Lung (tissue), 12 donors: Measurements from ENCODE around the gene OPRL1. TPM values are rescaled to one million over a fixed set of nuclear protein-coding genes. Genes with fewer than 3 reads are reported as not detected.

ENCODE experiments used
- ATAC-seq: fragments of 200-7000 bp; cut with Tn5 transposase; one replicate; pipeline ENCODE4 v1.9.1; 2020; ENCODE audit warnings: moderate number of reproducible peaks; ENCODE audit not compliant: insufficient read depth, low FRiP score
- DNase-seq, 3 donors: peaks; one replicate each; pipeline ENCODE4 v3.0.0-alpha.2; 2013 to 2017
- H3K27ac ChIP-seq, 2 donors: one replicate each; pipeline ENCODE4 v1.5.1; 2013; ENCODE audit warnings: mild to moderate bottlenecking in 2 of 2, moderate library complexity in 2 of 2, control low read depth in 1 of 2, inconsistent platforms in 1 of 2, low read depth in 1 of 2, low read length in 1 of 2
- H3K27me3 ChIP-seq, 3 donors: one replicate each; pipeline ENCODE4 v1.5.1; 2013; ENCODE audit warnings: low read length in 2 of 3; ENCODE audit not compliant: control insufficient read depth in 3 of 3, insufficient read depth in 3 of 3
- H3K36me3 ChIP-seq, 4 donors: one replicate each; pipeline ENCODE4 v1.5.1; 2013; ENCODE audit warnings: low read length in 4 of 4, mild to moderate bottlenecking in 1 of 4, moderate library complexity in 1 of 4; ENCODE audit not compliant: control insufficient read depth in 4 of 4, insufficient read depth in 4 of 4
- H3K4me1 ChIP-seq, 5 donors: one replicate each; pipeline ENCODE4 v1.5.1; 2013; ENCODE audit warnings: low read length in 5 of 5, mild to moderate bottlenecking in 2 of 5, moderate library complexity in 1 of 5; ENCODE audit not compliant: control insufficient read depth in 5 of 5, insufficient read depth in 5 of 5
- H3K4me3 ChIP-seq: one replicate; pipeline ENCODE4 v1.5.1; 2013; ENCODE audit warnings: mild to moderate bottlenecking, control low read depth, moderate library complexity
- H3K9ac ChIP-seq, 2 donors: one replicate each; pipeline ENCODE4 v1.5.1; 2013; ENCODE audit warnings: low read length in 2 of 2, control low read depth in 1 of 2; ENCODE audit not compliant: insufficient read depth in 1 of 2
- H3K9me3 ChIP-seq, 4 donors: one replicate each; pipeline ENCODE4 v1.5.1; 2013; ENCODE audit warnings: low read length in 3 of 4, mild to moderate bottlenecking in 1 of 4, moderate library complexity in 1 of 4; ENCODE audit not compliant: control insufficient read depth in 4 of 4, insufficient read depth in 3 of 4
- CTCF ChIP-seq: IDR thresholded peaks from 2 replicates; pipeline ENCODE4 v1.5.1; 2012; ENCODE audit warnings: mild to moderate bottlenecking; ENCODE audit errors: control extremely low read depth, extremely low read depth
- WGBS, 2 donors: extraction: QIAGEN DNeasy Blood & Tissue Kit; methylation state at CpG; one replicate each; pipeline ENCODE4 v1.1.7; 2013; 5-methylcytosine and 5-hydroxymethylcytosine counted together
- polyA plus RNA-seq, 2 donors: library from polyadenylated mRNA; stranded (reverse); fragments of 200-250 nt; gene quantifications; one replicate each; pipeline ENCODE4 v1.2.1, GENCODE V29; 2013
- total RNA-seq, 2 donors: library from RNA; depleted of rRNA in 1 of 2; stranded (reverse); fragments of >200 nt in 1 of 2; gene quantifications; one replicate each; pipeline ENCODE4 v1.2.1, GENCODE V29; 2014 to 2021
- donor health status: control.
- donor health status: control.
- donor health status: Bipolar disorder and iron deficiency.
- donor health status: healthy.
- donor health status: DM: yes; HTN: yes; CAD: no.

The OPRL1 gene
- total and polyA plus RNA-seq, 4 donors = 0.45 to 3.1 (median 2.1) TPM

- no peaks in the 10 kb centered on the region for H3K36me3 ChIP-seq
- DNase-seq (no peak), ATAC-seq (peak; percentile 62)
- no peak overlapping the region for H3K27ac ChIP-seq
- 6 to 8% methylated on average over 42 to 64 of the region's 64 CpGs for WGBS, 2 donors
- H3K9me3 ChIP-seq = no peaks in the 10 kb centered on the region
- TF ChIP-seq CTCF = no peak
- H3K4me1 ChIP-seq = no peaks in the 10 kb centered on the region
- no peak overlapping the region for H3K4me3 ChIP-seq
- no peak overlapping the region for H3K9ac ChIP-seq
- H3K27me3 ChIP-seq = peaks cover 5 to 17% (median 6%) of the 10 kb centered on the region in 3 donors
Observed at GRCh38 chr20:64101731-64102621, 22.1 kb downstream of the OPRL1 start.

DNA sequence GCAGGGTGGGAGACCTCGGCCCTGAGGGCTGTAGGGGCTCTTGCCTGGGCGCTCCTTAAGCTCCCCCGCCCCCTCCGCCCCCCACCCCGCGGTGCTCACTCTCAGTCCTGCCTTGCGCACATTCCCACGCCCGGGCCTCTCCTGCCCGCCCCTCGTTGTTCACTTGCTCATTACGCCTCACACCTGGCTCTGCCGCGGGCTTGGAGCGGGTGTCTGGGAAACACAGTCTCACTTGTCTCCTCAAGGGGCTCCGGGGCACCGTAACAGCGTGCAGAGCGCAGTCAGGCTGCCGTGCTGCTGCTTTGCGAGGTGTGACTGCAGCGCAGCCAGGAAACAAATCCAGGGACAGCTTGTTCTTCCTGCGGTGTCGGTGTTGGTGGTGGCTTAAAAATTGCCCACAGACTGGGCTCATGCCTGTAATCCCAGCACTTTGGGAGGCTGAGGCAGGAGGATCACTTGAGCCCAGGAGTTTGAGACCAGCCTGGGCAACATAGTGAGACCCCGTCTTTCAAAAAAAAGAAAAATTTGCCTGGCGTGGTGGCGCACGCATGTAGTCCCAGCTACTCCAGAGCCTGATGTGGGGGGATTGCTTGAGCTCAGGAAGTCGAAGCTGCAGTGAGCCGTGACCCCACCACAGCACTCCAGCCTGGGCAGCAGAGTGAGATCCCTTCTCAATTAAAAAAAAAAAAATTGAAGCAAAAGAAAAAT lies 22.9 kb downstream of the OPRL1 start:
- Histone ChIP-seq H3K9ac (no peak overlapping the region), H3K4me3 (no peak overlapping the region), H3K27me3 (peaks cover 5 to 17% (median 6%) of the 10 kb centered on the region in 3 donors), H3K4me1 (no peaks in the 10 kb centered on the region), H3K36me3 (no peaks in the 10 kb centered on the region), H3K27ac (no peak overlapping the region), H3K9me3 (no peaks in the 10 kb centered on the region)
- whole genome bisulfite sequencing, 2 donors = 19 to 24% methylated on average over 24 to 30 of the region's 30 CpGs
- no peak for TF ChIP-seq CTCF
- peak in 2 of 3 donors; percentile 22 to 47 for DNase-seq
- ATAC-seq = no peak

GRCh38 chr20:64103871-64104666 lies 24.2 kb downstream of the OPRL1 start:
- WGBS, 2 donors = 68 to 82% methylated on average over 20 of the region's 20 CpGs
- Histone ChIP-seq H3K9ac (no peak overlapping the region), H3K4me1 (no peaks in the 10 kb centered on the region), H3K4me3 (no peak overlapping the region), H3K27ac (no peak overlapping the region), H3K27me3 (peaks cover 5 to 17% (median 6%) of the 10 kb centered on the region in 3 donors), H3K36me3 (no peaks in the 10 kb centered on the region), H3K9me3 (no peaks in the 10 kb centered on the region)
- ATAC-seq = no peak
- no peak for TF ChIP-seq CTCF
- no peak for DNase-seq
